Chondrocyte (in vitro differentiated cells): ENCODE results near the gene CASP8. TPM values are rescaled to one million over a fixed set of nuclear protein-coding genes. Genes with fewer than 3 reads are reported as not detected.

ENCODE experiments used
- DNase-seq: peaks from one replicate; pipeline ENCODE4 v3.0.0; 2021; ENCODE audit warnings: mixed read lengths, low spot score
- H3K27ac Mint-ChIP-seq: one replicate; pipeline ENCODE4 v1.8.0; 2021; ENCODE audit warnings: mild to moderate bottlenecking, moderate library complexity, mixed read lengths; ENCODE audit not compliant: unreplicated experiment
- H3K27me3 Mint-ChIP-seq: 2 replicates; pipeline ENCODE4 v1.8.0; 2021; ENCODE audit warnings: low read depth, mixed read lengths
- H3K36me3 Mint-ChIP-seq: 2 replicates; pipeline ENCODE4 v1.8.0; 2021; ENCODE audit warnings: low read depth, mixed read lengths
- H3K4me1 Mint-ChIP-seq: 2 replicates; pipeline ENCODE4 v1.8.0; 2021; ENCODE audit warnings: low read depth, mild to moderate bottlenecking, mixed read lengths
- H3K4me3 Mint-ChIP-seq: one replicate; pipeline ENCODE4 v1.8.0; 2021; ENCODE audit warnings: mild to moderate bottlenecking, moderate library complexity, mixed read lengths; ENCODE audit not compliant: unreplicated experiment
- H3K9me3 Mint-ChIP-seq: 2 replicates; pipeline ENCODE4 v1.8.0; 2021; ENCODE audit warnings: low read depth, mixed read lengths
- CTCF ChIP-seq: fragments of 200-600 bp; sonication (generic); IDR thresholded peaks from 2 replicates; pipeline ENCODE4 v1.5.0; 2021; ENCODE audit warnings: antibody characterized with exemption, mild to moderate bottlenecking, moderate library complexity
- total RNA-seq: library from RNA; stranded (reverse); gene quantifications from 3 replicates; pipeline ENCODE4 v1.2.1, GENCODE V29; 2021

Gene CASP8
- total RNA-seq, 1 donor from 2014 or later, result 4.0 TPM

GRCh38 chr2:201256082-201256481, 4.3 kb upstream of the CASP8 start:
- Mint-ChIP-seq H3K4me3 (no peak overlapping the region), H3K27me3 (no peaks in the 10 kb centered on the region), H3K4me1 (peaks cover 30% of the 10 kb centered on the region), H3K9me3 (no peaks in the 10 kb centered on the region), H3K36me3 (no peaks in the 10 kb centered on the region), H3K27ac (no peak overlapping the region)
- no peak for TF ChIP-seq CTCF
- no peak for DNase-seq

- no peak for DNase-seq
- peaks cover 38% of the 10 kb centered on the region for H3K4me1 Mint-ChIP-seq
These were observed 2.9 kb upstream of the CASP8 start for GRCh38 chr2:201257381-201257955.

GRCh38 chr2:201257956-201258665, 2.2 kb upstream of the CASP8 start:
- no peak for DNase-seq
- H3K36me3 Mint-ChIP-seq, result no peaks in the 10 kb centered on the region
- peaks cover 38% of the 10 kb centered on the region for H3K4me1 Mint-ChIP-seq
- peak overlapping the region; percentile 98 for H3K27ac Mint-ChIP-seq
- no peaks in the 10 kb centered on the region for H3K27me3 Mint-ChIP-seq
- H3K9me3 Mint-ChIP-seq, result no peaks in the 10 kb centered on the region
- no peak for TF ChIP-seq CTCF
- peak overlapping the region; percentile 84 for H3K4me3 Mint-ChIP-seq

More at GRCh38 chr2:201257381-201257955, 2.9 kb upstream of the CASP8 start:
- no peak for TF ChIP-seq CTCF
- no peaks in the 10 kb centered on the region for H3K9me3 Mint-ChIP-seq
- no peaks in the 10 kb centered on the region for H3K36me3 Mint-ChIP-seq
- no peaks in the 10 kb centered on the region for H3K27me3 Mint-ChIP-seq
- peak overlapping the region; percentile 84 for H3K4me3 Mint-ChIP-seq
- H3K27ac Mint-ChIP-seq, result peak overlapping the region; percentile 98

GRCh38 chr2:201258666-201259615, 1.4 kb upstream of the CASP8 start:
- Mint-ChIP-seq H3K27me3 (no peaks in the 10 kb centered on the region), H3K9me3 (no peaks in the 10 kb centered on the region), H3K36me3 (no peaks in the 10 kb centered on the region), H3K27ac (peak overlapping the region; percentile 98), H3K4me1 (peaks cover 39% of the 10 kb centered on the region), H3K4me3 (peak overlapping the region; percentile 84)
- TF ChIP-seq CTCF, result peak; percentile 64
- no peak for DNase-seq

GRCh38 chr2:201261471-201261870, 1.1 kb downstream of the CASP8 start:
- H3K4me1 Mint-ChIP-seq, result peaks cover 33% of the 10 kb centered on the region
- no peak for TF ChIP-seq CTCF
- no peak overlapping the region for H3K4me3 Mint-ChIP-seq
- H3K27me3 Mint-ChIP-seq, result no peaks in the 10 kb centered on the region
- no peaks in the 10 kb centered on the region for H3K36me3 Mint-ChIP-seq
- no peak for DNase-seq
- no peak overlapping the region for H3K27ac Mint-ChIP-seq
- no peaks in the 10 kb centered on the region for H3K9me3 Mint-ChIP-seq
